ENCODE results near the gene DGKB. TPM values are rescaled to one million over a fixed set of nuclear protein-coding genes. Genes with fewer than 3 reads are reported as not detected.

DGKB gene
- total RNA-seq, 1 donor from 2014 or later, result not detected

DNA sequence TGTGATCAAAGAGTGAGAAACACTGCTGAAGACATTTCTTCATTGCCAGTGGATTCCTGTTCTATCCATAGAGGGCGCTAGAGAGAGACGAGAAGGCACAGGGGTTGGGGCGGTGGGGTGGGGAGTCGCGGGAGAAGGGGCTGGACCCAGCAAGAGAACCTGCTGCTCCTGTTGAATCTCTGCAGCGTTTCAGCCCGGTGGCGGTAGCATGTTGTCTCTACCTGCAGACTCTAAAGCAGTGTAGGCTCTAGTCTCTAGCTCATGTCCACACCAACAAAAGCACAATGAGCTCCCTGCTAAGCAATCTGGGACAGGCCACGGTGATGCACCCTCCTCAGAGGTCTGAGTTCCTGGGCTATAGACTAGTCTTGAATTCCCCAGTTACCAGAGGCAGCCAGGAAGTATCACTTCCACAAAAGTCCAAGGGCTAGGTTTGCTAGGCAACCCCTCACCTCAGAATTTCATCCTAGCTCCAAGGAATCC lies 167.7 kb downstream of the DGKB start:
- DNase-seq (no peak), ATAC-seq (peak; percentile 43)
- no peaks in the 10 kb centered on the region for H3K36me3 ChIP-seq
- no peak overlapping the region for H3K4me3 ChIP-seq
- TF ChIP-seq, protein P1, sequence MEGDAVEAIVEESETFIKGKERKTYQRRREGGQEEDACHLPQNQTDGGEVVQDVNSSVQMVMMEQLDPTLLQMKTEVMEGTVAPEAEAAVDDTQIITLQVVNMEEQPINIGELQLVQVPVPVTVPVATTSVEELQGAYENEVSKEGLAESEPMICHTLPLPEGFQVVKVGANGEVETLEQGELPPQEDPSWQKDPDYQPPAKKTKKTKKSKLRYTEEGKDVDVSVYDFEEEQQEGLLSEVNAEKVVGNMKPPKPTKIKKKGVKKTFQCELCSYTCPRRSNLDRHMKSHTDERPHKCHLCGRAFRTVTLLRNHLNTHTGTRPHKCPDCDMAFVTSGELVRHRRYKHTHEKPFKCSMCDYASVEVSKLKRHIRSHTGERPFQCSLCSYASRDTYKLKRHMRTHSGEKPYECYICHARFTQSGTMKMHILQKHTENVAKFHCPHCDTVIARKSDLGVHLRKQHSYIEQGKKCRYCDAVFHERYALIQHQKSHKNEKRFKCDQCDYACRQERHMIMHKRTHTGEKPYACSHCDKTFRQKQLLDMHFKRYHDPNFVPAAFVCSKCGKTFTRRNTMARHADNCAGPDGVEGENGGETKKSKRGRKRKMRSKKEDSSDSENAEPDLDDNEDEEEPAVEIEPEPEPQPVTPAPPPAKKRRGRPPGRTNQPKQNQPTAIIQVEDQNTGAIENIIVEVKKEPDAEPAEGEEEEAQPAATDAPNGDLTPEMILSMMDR (IDR thresholded peaks at IDR 0.05), result no peak
- no peaks in the 10 kb centered on the region for H3K27me3 ChIP-seq
- intact Hi-C loops (cut with DNase I), result no loop called here
- H3K4me1 ChIP-seq, result no peaks in the 10 kb centered on the region
- no peaks in the 10 kb centered on the region for H3K9me3 ChIP-seq
- H3K27ac ChIP-seq, result no peak overlapping the region

DNA sequence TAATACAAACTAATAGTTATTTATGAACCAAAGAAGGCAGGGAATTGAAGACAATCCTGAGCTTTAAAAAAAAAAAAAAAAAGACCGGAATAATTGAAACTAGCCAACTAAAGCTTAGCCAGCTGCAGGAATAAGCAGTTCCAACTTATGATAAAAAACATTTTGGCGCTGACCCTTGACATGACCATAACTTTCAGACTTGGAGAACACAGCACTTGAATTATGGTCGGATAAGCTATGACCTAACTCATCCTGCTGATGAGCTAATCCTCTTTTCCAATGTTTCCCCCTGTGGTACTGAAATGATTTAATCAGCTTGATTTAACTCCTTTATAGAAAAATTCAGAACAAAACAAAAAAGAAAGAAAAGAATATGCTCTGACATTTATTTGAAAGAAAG lies 181.8 kb downstream of the DGKB start:
- no peak for ATAC-seq
- intact Hi-C loops (cut with DNase I), result no loop called here
- TF ChIP-seq, protein P1 (IDR thresholded peaks at IDR 0.05), result no peak

DNA sequence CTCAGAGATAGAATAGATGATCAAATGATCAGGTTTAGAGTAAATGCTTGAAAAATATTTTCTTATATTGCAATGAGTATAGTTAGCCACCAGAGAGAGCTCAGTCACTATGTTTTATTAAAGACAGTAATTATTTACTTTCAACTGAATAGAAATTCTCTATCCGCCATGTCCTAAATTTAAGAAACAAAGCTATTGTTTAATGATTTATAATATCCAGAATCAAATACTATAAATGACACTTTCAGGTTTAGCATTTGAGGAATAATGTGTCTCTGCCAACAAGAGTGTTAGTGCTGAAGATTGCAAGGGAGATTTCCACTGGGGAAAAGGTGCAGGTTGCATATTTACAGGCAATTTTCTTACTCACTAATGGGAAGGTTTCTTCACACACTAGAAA lies 184.7 kb downstream of the DGKB start:
- Histone ChIP-seq H3K27ac (no peak overlapping the region), H3K9me3 (no peaks in the 10 kb centered on the region), H3K27me3 (no peaks in the 10 kb centered on the region), H3K4me3 (no peak overlapping the region), H3K36me3 (no peaks in the 10 kb centered on the region), H3K4me1 (no peaks in the 10 kb centered on the region)
- ATAC-seq, result no peak
- intact Hi-C loops (cut with DNase I), result no loop called here
- TF ChIP-seq, protein P1 (IDR thresholded peaks at IDR 0.05), result peak; percentile 40
- no peak for DNase-seq

More for the DNA sequence above, 181.8 kb downstream of the DGKB start:
- H3K36me3 ChIP-seq, result no peaks in the 10 kb centered on the region
- no peaks in the 10 kb centered on the region for H3K27me3 ChIP-seq
- H3K4me3 ChIP-seq, result no peak overlapping the region
- no peaks in the 10 kb centered on the region for H3K9me3 ChIP-seq
- H3K4me1 ChIP-seq, result no peaks in the 10 kb centered on the region
- H3K27ac ChIP-seq, result no peak overlapping the region
- no peak for DNase-seq

DNA sequence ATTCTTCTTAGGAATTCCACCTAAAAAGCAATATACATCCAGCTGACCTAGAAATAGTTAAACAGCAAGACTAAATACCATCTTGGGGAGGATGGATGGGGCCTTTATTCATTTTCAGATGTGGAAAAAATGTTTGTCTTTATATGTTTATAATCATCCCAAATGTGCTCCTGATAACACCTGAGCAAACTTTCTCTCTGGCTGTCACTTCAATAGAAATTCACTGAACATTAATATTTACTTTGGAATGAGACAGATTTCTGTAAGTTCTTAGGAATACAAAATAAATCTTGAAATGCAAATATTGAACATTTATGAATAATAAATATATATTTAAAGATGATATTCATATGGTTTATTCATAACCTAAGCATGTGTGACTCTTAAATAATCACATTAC lies 185.4 kb downstream of the DGKB start:
- no peak overlapping the region for H3K27ac ChIP-seq
- no peak for DNase-seq
- TF ChIP-seq, protein P1 (IDR thresholded peaks at IDR 0.05), result no peak
- H3K36me3 ChIP-seq, result no peaks in the 10 kb centered on the region
- no peaks in the 10 kb centered on the region for H3K9me3 ChIP-seq
- H3K4me1 ChIP-seq, result no peaks in the 10 kb centered on the region
- no peak for ATAC-seq
- no peak overlapping the region for H3K4me3 ChIP-seq
- intact Hi-C loops (cut with DNase I), result no loop called here
- no peaks in the 10 kb centered on the region for H3K27me3 ChIP-seq

DNA sequence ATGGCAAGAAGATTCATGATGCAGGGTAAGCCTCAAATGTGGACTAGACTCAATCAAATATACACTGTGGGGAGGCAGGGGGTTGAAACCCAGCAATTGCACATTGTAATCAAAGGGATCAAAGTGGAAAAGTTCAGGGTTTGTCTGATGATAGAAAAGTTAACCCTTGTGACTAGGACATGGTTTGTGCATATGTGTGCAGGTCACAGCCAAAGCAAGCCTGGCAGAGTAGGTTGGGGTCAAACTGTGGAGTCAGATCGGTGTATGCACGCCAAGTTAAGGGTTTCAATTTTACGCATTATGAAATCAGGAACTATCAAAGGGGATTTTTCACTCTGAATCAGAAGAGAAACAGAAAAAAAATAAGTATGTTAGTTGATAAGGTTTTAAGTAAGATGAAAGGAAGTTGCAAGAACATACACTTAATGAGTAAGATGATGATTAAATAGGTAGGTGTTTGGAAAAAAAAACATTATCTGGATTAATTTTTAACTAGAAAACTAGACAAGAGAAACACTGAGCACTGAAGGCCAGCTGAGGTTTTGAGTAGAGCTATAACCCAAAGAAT lies 188.3 kb downstream of the DGKB start:
- Histone ChIP-seq H3K27me3 (no peaks in the 10 kb centered on the region), H3K4me1 (no peaks in the 10 kb centered on the region), H3K4me3 (no peak overlapping the region), H3K36me3 (no peaks in the 10 kb centered on the region), H3K27ac (no peak overlapping the region), H3K9me3 (no peaks in the 10 kb centered on the region)
- intact Hi-C loops (cut with DNase I), result no loop called here
- TF ChIP-seq, protein P1 (IDR thresholded peaks at IDR 0.05), result no peak
- ATAC-seq (no peak), DNase-seq (no peak)

DNA sequence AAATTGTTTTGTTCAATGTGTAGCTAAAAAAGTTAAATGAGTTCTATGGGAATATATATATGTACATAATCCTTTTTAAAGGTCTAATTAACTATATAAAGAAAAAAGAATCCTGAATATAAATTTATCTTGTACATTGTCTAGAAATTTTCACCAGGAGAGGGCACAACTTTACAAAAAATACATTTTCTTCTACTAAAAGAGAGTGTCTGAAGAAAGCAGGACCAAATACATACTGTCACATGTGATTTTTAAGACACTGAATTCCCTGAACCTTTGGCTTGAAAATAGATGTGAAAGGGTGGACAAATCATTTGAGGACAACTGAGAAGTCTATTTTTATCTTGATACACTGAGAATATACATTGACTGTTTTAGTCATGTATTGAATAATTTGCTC lies 204.3 kb downstream of the DGKB start:
- no peak for ATAC-seq
- intact Hi-C loops (cut with DNase I), result no loop called here
- H3K9me3 ChIP-seq, result no peaks in the 10 kb centered on the region
- no peaks in the 10 kb centered on the region for H3K4me1 ChIP-seq
- no peak for DNase-seq
- TF ChIP-seq, protein P1 (IDR thresholded peaks at IDR 0.05), result no peak
- no peak overlapping the region for H3K4me3 ChIP-seq
- no peaks in the 10 kb centered on the region for H3K27me3 ChIP-seq
- no peak overlapping the region for H3K27ac ChIP-seq
- no peaks in the 10 kb centered on the region for H3K36me3 ChIP-seq

Measured in upper lobe of right lung (tissue), 1 donor.